Testis (tissue), 2 donors: ENCODE data around the gene FUT1.

Experiments used
- CTCF ChIP-seq, 3 experiments: fragments of 450-650 bp in 2 of 3; fragments of 200-600 bp in 1 of 3; sonication (generic) in 1 of 3; IDR thresholded peaks; one replicate each; pipeline ENCODE4 v1.5.1; 2016 to 2019; ENCODE audit warnings: antibody characterized with exemption in 3 of 3, mild to moderate bottlenecking in 2 of 3, moderate library complexity in 1 of 3
- POLR2A ChIP-seq: fragments of 450-650 bp; IDR thresholded peaks from one replicate; pipeline ENCODE4 v1.6.1; 2017; ENCODE audit warnings: antibody characterized with exemption, mild to moderate bottlenecking, moderate library complexity

GRCh38 chr19:48742096-48742495 lies 10.3 kb downstream of the FUT1 start:
- TF ChIP-seq POLR2A, result no peak
- TF ChIP-seq CTCF (IDR thresholded peaks at IDR 0.05), result no peak
